ENCODE results near the gene GP1BA. TPM values are rescaled to one million over a fixed set of nuclear protein-coding genes. Genes with fewer than 3 reads are reported as not detected.

GP1BA gene
- polyA plus RNA-seq, 1 donor from 2014 or later, result not detected

DNA sequence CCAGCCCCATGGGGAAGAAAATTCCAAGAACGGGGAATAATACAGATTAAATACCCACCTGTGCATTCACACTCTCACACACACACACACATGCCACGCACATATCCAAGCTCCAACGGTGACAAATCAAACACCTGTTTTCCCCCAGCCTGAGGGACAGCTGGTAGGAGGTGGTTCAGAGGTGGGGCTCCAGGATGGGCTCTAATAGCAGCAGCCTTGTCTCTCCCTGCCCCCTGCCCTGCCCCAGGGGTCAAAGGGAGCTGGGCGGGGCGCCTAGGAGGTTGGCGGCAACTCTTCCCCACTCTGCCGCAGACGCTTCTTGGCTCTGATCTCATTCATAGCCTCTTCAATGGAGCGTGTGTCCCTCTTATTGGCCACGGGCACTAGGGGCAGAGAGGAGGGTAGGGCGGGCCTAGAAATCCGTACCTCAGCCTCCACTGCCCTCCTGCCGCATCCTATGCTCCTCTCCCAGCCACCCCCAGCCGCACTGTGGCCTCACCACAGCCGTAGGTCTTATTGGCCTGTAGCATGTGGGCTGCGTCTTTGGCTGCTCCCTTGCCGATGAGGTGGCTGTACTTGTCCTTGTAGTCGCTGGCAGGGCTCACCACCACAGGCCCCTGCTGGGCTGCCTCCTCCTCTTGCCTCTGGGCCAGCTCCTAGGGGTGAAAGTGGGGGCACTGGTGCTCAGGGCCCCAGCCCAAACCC is 27.3 kb downstream of the GP1BA start:
- Histone ChIP-seq H3K27me3 (ENCODE audit: insufficient read depth, low read depth, low read length) (no peaks in the 10 kb centered on the region), H3K4me2 (ENCODE audit: low read length) (no peak overlapping the region), H3K9me2 (ENCODE audit: insufficient read depth, low read length) (no peaks in the 10 kb centered on the region), H2AFZ (ENCODE audit: low read depth, low read length) (no peak overlapping the region), H3K36me3 (ENCODE audit: insufficient read depth, low read length) (no peaks in the 10 kb centered on the region), H3F3A (ENCODE audit: insufficient read depth, low read length, poor library complexity, severe bottlenecking) (no peaks in the 10 kb centered on the region), H3K4me3 (ENCODE audit: low read length) (no peak overlapping the region), H4K20me1 (ENCODE audit: insufficient read depth) (no peaks in the 10 kb centered on the region), H3K79me2 (replicated peaks; ENCODE audit: insufficient read depth, low read length) (no peaks in the 10 kb centered on the region), H3K9me3 (ENCODE audit: low read length) (no peaks in the 10 kb centered on the region), H3K27ac (ENCODE audit: low read length) (no peak overlapping the region), H3K9ac (ENCODE audit: low read length) (no peak overlapping the region)
- TF ChIP-seq EP300 (conservative IDR thresholded peaks at IDR 0.05; ENCODE audit: poor library complexity, severe bottlenecking) (no peak), TAF1 (IDR thresholded peaks at IDR 0.05; ENCODE audit: low read depth) (no peak), SMC3 (conservative IDR thresholded peaks at IDR 0.05; ENCODE audit: poor library complexity) (no peak), MXI1 (conservative IDR thresholded peaks at IDR 0.05; ENCODE audit: poor library complexity, severe bottlenecking) (no peak), POLR2AphosphoS5 (IDR thresholded peaks at IDR 0.05) (no peak), EZH2 (IDR thresholded peaks at IDR 0.05; ENCODE audit: borderline replicate concordance, insufficient read depth, low read length, poor library complexity, severe bottlenecking) (no peak), RAD21 (conservative IDR thresholded peaks at IDR 0.05) (no peak)
- TF ChIP-seq, protein P1, sequence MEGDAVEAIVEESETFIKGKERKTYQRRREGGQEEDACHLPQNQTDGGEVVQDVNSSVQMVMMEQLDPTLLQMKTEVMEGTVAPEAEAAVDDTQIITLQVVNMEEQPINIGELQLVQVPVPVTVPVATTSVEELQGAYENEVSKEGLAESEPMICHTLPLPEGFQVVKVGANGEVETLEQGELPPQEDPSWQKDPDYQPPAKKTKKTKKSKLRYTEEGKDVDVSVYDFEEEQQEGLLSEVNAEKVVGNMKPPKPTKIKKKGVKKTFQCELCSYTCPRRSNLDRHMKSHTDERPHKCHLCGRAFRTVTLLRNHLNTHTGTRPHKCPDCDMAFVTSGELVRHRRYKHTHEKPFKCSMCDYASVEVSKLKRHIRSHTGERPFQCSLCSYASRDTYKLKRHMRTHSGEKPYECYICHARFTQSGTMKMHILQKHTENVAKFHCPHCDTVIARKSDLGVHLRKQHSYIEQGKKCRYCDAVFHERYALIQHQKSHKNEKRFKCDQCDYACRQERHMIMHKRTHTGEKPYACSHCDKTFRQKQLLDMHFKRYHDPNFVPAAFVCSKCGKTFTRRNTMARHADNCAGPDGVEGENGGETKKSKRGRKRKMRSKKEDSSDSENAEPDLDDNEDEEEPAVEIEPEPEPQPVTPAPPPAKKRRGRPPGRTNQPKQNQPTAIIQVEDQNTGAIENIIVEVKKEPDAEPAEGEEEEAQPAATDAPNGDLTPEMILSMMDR (IDR thresholded peaks at IDR 0.05; ENCODE audit: poor library complexity, severe bottlenecking), result no peak
- TF ChIP-seq, protein P2, sequence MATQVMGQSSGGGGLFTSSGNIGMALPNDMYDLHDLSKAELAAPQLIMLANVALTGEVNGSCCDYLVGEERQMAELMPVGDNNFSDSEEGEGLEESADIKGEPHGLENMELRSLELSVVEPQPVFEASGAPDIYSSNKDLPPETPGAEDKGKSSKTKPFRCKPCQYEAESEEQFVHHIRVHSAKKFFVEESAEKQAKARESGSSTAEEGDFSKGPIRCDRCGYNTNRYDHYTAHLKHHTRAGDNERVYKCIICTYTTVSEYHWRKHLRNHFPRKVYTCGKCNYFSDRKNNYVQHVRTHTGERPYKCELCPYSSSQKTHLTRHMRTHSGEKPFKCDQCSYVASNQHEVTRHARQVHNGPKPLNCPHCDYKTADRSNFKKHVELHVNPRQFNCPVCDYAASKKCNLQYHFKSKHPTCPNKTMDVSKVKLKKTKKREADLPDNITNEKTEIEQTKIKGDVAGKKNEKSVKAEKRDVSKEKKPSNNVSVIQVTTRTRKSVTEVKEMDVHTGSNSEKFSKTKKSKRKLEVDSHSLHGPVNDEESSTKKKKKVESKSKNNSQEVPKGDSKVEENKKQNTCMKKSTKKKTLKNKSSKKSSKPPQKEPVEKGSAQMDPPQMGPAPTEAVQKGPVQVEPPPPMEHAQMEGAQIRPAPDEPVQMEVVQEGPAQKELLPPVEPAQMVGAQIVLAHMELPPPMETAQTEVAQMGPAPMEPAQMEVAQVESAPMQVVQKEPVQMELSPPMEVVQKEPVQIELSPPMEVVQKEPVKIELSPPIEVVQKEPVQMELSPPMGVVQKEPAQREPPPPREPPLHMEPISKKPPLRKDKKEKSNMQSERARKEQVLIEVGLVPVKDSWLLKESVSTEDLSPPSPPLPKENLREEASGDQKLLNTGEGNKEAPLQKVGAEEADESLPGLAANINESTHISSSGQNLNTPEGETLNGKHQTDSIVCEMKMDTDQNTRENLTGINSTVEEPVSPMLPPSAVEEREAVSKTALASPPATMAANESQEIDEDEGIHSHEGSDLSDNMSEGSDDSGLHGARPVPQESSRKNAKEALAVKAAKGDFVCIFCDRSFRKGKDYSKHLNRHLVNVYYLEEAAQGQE (IDR thresholded peaks at IDR 0.05; ENCODE audit: borderline replicate concordance), result no peak

DNA sequence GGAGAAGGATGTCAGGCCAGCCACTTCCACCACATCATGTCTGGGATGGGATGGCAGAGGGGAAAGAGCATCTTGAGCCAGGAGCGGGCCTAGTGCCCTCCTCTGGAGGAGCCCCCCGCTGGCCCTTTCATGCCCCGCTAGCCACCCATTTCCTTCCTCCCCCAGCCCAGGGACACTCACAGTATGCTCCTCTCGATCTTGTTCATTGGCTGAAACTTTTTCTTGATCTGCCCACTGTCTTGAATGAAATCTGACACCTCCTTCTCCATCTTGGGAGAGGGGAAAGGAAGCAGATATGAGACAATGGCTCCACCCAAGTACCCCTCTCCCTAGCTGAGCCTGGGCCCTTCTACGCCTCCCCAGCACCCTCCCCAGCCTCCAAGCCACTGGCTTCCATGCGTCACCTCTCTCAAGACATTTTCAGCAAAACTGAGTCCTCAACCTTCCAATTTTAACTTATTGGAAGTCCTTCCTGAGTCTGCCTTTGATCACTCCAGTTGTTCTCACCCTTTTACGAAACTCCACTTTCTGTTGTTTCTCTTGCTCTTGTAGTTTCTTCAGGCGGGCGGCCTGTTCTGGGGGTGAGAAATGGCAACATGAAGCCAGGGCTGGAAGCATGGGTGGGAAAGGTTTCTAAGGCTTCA is 28.3 kb downstream of the GP1BA start:
- Histone ChIP-seq H3K9ac (ENCODE audit: low read length) (no peak overlapping the region), H3K79me2 (replicated peaks; ENCODE audit: insufficient read depth, low read length) (no peaks in the 10 kb centered on the region), H3K4me2 (ENCODE audit: low read length) (no peak overlapping the region), H2AFZ (ENCODE audit: low read depth, low read length) (no peak overlapping the region), H3K9me3 (ENCODE audit: low read length) (no peaks in the 10 kb centered on the region), H3K27ac (ENCODE audit: low read length) (no peak overlapping the region), H3K9me2 (ENCODE audit: insufficient read depth, low read length) (no peaks in the 10 kb centered on the region), H3F3A (ENCODE audit: insufficient read depth, low read length, poor library complexity, severe bottlenecking) (no peaks in the 10 kb centered on the region), H3K36me3 (ENCODE audit: insufficient read depth, low read length) (no peaks in the 10 kb centered on the region), H4K20me1 (ENCODE audit: insufficient read depth) (no peaks in the 10 kb centered on the region), H3K4me3 (ENCODE audit: low read length) (no peak overlapping the region), H3K27me3 (ENCODE audit: insufficient read depth, low read depth, low read length) (no peaks in the 10 kb centered on the region)
- TF ChIP-seq, protein P1 (IDR thresholded peaks at IDR 0.05; ENCODE audit: poor library complexity, severe bottlenecking), result no peak
- TF ChIP-seq SMC3 (conservative IDR thresholded peaks at IDR 0.05; ENCODE audit: poor library complexity), result no peak
- no peak for TF ChIP-seq TAF1 (IDR thresholded peaks at IDR 0.05; ENCODE audit: low read depth)
- no peak for TF ChIP-seq RAD21 (conservative IDR thresholded peaks at IDR 0.05)
- TF ChIP-seq EZH2 (IDR thresholded peaks at IDR 0.05; ENCODE audit: borderline replicate concordance, insufficient read depth, low read length, poor library complexity, severe bottlenecking), result no peak
- TF ChIP-seq, protein P2 (IDR thresholded peaks at IDR 0.05; ENCODE audit: borderline replicate concordance), result no peak
- no peak for TF ChIP-seq EP300 (conservative IDR thresholded peaks at IDR 0.05; ENCODE audit: poor library complexity, severe bottlenecking)
- TF ChIP-seq MXI1 (conservative IDR thresholded peaks at IDR 0.05; ENCODE audit: poor library complexity, severe bottlenecking), result no peak
- TF ChIP-seq POLR2AphosphoS5 (IDR thresholded peaks at IDR 0.05), result no peak
